ENCODE measurements around the gene PLPPR2. TPM values are rescaled to one million over a fixed set of nuclear protein-coding genes. Genes with fewer than 3 reads are reported as not detected.

Gene PLPPR2
- total RNA-seq, 4 donors from 2014 or later: 18.9 to 32.1 (median 22.5) TPM

DNA sequence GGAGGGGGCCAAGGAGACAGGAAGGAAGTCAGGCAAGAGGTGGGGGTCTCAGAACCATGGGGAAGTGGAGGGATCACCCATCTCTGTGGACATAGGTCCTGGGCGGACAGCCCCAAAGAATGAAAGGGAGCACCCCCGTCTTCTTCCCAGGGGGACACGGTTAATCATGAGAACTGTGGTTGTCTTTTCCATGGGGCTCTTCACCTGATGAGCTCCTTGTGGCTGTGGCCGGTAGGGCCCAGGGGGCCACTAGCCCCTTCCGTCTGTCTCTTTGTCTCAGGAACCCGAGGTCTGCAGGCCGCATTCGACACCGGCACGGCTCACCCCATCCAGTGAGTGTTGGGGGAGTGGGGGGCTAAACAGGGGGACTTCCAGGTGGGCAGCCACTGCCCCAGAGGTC lies 8.6 kb downstream of the PLPPR2 start:
- peaks cover 51% of the 10 kb centered on the region for H3K36me3 ChIP-seq
- whole genome bisulfite sequencing: 90% methylated on average over 10 of the region's 10 CpGs
- no peak for TF ChIP-seq EP300 (IDR thresholded peaks at IDR 0.05)
- no peak for TF ChIP-seq POLR2AphosphoS5 (IDR thresholded peaks at IDR 0.05)
- TF ChIP-seq POLR2A (IDR thresholded peaks at IDR 0.05): no peak
- TF ChIP-seq, protein P1, sequence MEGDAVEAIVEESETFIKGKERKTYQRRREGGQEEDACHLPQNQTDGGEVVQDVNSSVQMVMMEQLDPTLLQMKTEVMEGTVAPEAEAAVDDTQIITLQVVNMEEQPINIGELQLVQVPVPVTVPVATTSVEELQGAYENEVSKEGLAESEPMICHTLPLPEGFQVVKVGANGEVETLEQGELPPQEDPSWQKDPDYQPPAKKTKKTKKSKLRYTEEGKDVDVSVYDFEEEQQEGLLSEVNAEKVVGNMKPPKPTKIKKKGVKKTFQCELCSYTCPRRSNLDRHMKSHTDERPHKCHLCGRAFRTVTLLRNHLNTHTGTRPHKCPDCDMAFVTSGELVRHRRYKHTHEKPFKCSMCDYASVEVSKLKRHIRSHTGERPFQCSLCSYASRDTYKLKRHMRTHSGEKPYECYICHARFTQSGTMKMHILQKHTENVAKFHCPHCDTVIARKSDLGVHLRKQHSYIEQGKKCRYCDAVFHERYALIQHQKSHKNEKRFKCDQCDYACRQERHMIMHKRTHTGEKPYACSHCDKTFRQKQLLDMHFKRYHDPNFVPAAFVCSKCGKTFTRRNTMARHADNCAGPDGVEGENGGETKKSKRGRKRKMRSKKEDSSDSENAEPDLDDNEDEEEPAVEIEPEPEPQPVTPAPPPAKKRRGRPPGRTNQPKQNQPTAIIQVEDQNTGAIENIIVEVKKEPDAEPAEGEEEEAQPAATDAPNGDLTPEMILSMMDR (IDR thresholded peaks at IDR 0.05): no peak
- no peak for DNase-seq (ENCODE audit: low spot score in 2 of 2)
- H3K9me3 ChIP-seq: no peaks in the 10 kb centered on the region
- H3K4me3 ChIP-seq: no peak overlapping the region
- H3K27ac ChIP-seq: no peak overlapping the region
- peaks cover 4% of the 10 kb centered on the region for H3K4me1 ChIP-seq
- no peaks in the 10 kb centered on the region for H3K27me3 ChIP-seq

DNA sequence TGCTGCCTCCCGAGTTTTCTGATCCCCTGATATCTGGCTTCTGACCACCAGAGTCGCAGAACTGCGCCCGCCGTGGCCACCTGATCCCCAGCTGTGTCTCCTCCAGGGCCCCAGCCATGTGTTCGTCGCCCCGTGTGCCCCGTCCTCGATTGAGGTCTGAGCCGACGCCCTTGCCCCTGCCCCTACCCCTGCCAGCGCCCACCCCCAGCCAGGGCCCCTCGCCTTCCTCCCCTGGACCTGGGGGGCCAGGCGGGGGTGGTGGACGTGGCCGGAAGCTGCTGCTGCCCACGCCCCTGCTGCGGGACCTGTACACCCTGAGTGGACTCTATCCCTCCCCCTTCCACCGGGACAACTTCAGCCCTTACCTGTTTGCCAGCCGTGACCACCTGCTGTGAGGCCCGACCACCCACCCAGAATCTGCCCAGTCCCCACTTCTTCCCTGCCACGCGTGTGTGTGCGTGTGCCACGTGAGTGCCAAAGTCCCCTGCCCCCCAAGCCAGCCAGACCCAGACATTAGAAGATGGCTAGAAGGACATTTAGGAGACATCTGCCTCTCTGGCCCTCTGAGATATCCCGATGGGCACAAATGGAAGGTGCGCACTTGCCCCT lies 9.2 kb downstream of the PLPPR2 start:
- WGBS: 94% methylated on average over 20 of the region's 28 CpGs
- H3K4me1 ChIP-seq: peaks cover 4% of the 10 kb centered on the region
- no peaks in the 10 kb centered on the region for H3K9me3 ChIP-seq
- H3K27me3 ChIP-seq: no peaks in the 10 kb centered on the region
- peaks cover 49% of the 10 kb centered on the region for H3K36me3 ChIP-seq
- TF ChIP-seq POLR2AphosphoS5 (IDR thresholded peaks at IDR 0.05): no peak
- TF ChIP-seq, protein P1 (IDR thresholded peaks at IDR 0.05): no peak
- TF ChIP-seq POLR2A (IDR thresholded peaks at IDR 0.05): no peak
- no peak for TF ChIP-seq EP300 (IDR thresholded peaks at IDR 0.05)
- no peak overlapping the region for H3K4me3 ChIP-seq
- H3K27ac ChIP-seq: no peak overlapping the region
- DNase-seq (ENCODE audit: low spot score in 2 of 2): no peak

DNA sequence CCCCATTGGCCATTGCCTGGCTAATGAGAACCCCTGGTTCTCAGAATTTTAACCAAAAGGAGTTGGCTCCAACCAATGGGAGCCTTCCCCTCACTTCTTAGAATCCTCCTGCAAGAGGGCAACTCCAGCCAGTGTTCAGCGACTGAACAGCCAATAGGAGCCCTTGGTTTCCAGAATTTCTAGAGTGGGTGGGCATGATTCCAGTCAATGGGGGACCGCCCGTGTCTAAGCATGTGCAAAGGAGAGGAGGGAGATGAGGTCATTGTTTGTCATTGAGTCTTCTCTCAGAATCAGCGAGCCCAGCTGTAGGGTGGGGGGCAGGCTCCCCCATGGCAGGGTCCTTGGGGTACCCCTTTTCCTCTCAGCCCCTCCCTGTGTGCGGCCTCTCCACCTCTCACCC lies 9.7 kb downstream of the PLPPR2 start:
- Histone ChIP-seq H3K36me3 (peaks cover 45% of the 10 kb centered on the region), H3K9me3 (no peaks in the 10 kb centered on the region), H3K4me3 (no peak overlapping the region), H3K4me1 (peaks cover 4% of the 10 kb centered on the region), H3K27ac (no peak overlapping the region), H3K27me3 (no peaks in the 10 kb centered on the region)
- no peak for TF ChIP-seq POLR2AphosphoS5 (IDR thresholded peaks at IDR 0.05)
- TF ChIP-seq, protein P1 (IDR thresholded peaks at IDR 0.05): no peak
- no peak for TF ChIP-seq POLR2A (IDR thresholded peaks at IDR 0.05)
- no peak for TF ChIP-seq EP300 (IDR thresholded peaks at IDR 0.05)
- no peak for DNase-seq (ENCODE audit: low spot score in 2 of 2)
- 53% methylated on average over 3 of the region's 5 CpGs for WGBS

DNA sequence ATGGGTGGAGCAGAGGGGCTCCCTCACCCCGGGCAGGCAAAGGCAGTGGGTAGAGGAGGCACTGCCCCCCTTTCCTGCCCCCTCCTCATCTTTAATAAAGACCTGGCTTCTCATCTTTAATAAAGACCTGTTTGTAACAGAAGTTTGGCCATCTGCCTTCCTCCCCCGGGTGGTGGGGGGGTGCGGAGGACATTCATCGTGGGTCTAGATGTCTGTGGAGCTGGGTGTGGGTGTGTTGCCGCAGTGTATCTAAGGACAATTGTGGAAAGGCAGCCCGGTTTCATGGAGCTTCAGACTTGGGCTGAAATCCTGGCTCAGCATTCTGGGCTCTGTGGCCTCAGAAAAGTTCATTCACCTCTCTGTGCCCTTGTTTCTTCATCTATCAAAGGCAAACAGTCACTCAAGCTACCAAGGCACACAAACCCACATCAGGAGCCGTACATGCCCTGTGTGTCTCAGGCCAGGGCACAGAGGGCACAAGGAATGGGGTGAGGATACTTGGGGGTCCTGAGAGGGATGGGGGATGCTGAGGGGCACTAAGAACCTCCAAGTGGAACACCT lies 10.4 kb downstream of the PLPPR2 start:
- no peaks in the 10 kb centered on the region for H3K27me3 ChIP-seq
- H3K36me3 ChIP-seq: peaks cover 45% of the 10 kb centered on the region
- peaks cover 4% of the 10 kb centered on the region for H3K4me1 ChIP-seq
- H3K27ac ChIP-seq: no peak overlapping the region
- H3K9me3 ChIP-seq: no peaks in the 10 kb centered on the region
- 66% methylated on average over 7 of the region's 7 CpGs for WGBS
- H3K4me3 ChIP-seq: no peak overlapping the region
- no peak for DNase-seq (ENCODE audit: low spot score in 2 of 2)
- TF ChIP-seq EP300 (IDR thresholded peaks at IDR 0.05) (no peak), POLR2AphosphoS5 (IDR thresholded peaks at IDR 0.05) (no peak)
- TF ChIP-seq, protein P1 (IDR thresholded peaks at IDR 0.05): no peak

DNA sequence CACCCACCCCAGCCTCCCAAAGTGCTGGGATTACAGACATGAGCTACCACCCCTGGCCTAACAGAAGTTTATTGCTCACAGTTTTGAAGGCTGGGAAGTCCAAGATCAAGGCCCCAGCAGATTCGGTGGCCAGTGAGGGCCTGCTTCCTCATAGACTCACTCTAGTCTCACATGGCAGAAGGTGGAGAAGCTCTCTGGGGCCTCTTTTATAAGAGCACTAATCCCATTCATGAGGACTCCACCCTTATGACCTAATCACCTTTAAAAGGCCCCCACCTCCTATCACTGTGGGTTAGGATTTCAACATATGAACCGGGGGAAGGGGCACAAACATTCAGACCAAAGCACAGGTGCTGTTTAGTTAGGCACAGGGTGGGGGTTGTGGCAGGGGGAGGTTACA lies 12.3 kb downstream of the PLPPR2 start:
- Histone ChIP-seq H3K27ac (no peak overlapping the region), H3K27me3 (no peaks in the 10 kb centered on the region), H3K9me3 (no peaks in the 10 kb centered on the region), H3K4me1 (no peaks in the 10 kb centered on the region), H3K4me3 (no peak overlapping the region), H3K36me3 (peaks cover 38% of the 10 kb centered on the region)
- WGBS: 94% methylated on average over 1 of the region's 2 CpGs
- no peak for TF ChIP-seq POLR2AphosphoS5 (IDR thresholded peaks at IDR 0.05)
- TF ChIP-seq, protein P1 (IDR thresholded peaks at IDR 0.05): no peak
- no peak for TF ChIP-seq EP300 (IDR thresholded peaks at IDR 0.05)
- no peak for TF ChIP-seq POLR2A (IDR thresholded peaks at IDR 0.05)
- no peak for DNase-seq (ENCODE audit: low spot score in 2 of 2)

Data from suprapubic skin (tissue), 4 donors.